ENCODE data around the gene CLIC2. TPM values are rescaled to one million over a fixed set of nuclear protein-coding genes. Genes with fewer than 3 reads are reported as not detected.

The CLIC2 gene
- total RNA-seq, 1 experiment from 2014 or later = 0.98 TPM

DNA sequence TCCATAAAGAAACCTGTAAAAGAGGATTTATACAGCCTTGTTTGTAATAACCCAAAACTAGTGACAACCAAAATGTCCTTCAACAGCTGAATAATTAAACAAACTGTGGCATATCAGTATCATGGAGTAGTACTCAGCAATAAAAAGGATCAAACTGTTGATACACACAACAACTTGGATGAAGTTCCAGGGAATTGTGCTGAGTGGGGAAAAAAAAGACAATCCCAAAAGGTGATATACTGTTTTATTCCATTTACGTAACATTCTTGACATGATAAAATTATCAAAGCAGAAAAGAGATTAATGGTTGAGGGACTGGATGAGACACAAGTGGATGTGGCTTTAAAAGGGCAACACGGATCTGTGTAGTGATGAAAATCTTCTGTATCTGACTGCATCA is 7.8 kb downstream of the CLIC2 start:
- no peak overlapping the region for H2BK120ac ChIP-seq (ENCODE audit: low read depth, low read length, poor library complexity, severe bottlenecking)
- H3K14ac ChIP-seq (ENCODE audit: insufficient read depth, low read length) = no peak overlapping the region
- H3K9me3 Mint-ChIP-seq = peaks cover 68 to 81% of the 10 kb centered on the region in 2 experiments
- H3K4me1 ChIP-seq (ENCODE audit: insufficient read depth, low read length) = no peaks in the 10 kb centered on the region
- no peaks in the 10 kb centered on the region for H3K79me1 ChIP-seq (ENCODE audit: insufficient read depth, low read depth, low read length, poor library complexity, severe bottlenecking)
- H3K27ac Mint-ChIP-seq = no peak overlapping the region
- no CpG with 5 or more reads among the region's 2 CpGs for WGBS (ENCODE audit: extremely low coverage, insufficient read length, low lambda C conversion rate)
- no peak overlapping the region for H3K4me3 Mint-ChIP-seq
- no peaks in the 10 kb centered on the region for H3K79me2 ChIP-seq (ENCODE audit: insufficient read depth, low read length)
- H3K9ac ChIP-seq (ENCODE audit: extremely low read depth, insufficient read length, low read length) = no peak overlapping the region
- no peak overlapping the region for H2BK12ac ChIP-seq (ENCODE audit: insufficient read length, low read depth, low read length)
- H4K91ac ChIP-seq (ENCODE audit: insufficient read length, low read depth, low read length) = no peak overlapping the region
- no peak overlapping the region for H2BK5ac ChIP-seq (ENCODE audit: insufficient read length, low read length)
- no peak overlapping the region for H3T11ph ChIP-seq (ENCODE audit: low read length)
- no peak overlapping the region for H3K56ac ChIP-seq (ENCODE audit: insufficient read length, low read depth, low read length)
- TF ChIP-seq, protein P1, sequence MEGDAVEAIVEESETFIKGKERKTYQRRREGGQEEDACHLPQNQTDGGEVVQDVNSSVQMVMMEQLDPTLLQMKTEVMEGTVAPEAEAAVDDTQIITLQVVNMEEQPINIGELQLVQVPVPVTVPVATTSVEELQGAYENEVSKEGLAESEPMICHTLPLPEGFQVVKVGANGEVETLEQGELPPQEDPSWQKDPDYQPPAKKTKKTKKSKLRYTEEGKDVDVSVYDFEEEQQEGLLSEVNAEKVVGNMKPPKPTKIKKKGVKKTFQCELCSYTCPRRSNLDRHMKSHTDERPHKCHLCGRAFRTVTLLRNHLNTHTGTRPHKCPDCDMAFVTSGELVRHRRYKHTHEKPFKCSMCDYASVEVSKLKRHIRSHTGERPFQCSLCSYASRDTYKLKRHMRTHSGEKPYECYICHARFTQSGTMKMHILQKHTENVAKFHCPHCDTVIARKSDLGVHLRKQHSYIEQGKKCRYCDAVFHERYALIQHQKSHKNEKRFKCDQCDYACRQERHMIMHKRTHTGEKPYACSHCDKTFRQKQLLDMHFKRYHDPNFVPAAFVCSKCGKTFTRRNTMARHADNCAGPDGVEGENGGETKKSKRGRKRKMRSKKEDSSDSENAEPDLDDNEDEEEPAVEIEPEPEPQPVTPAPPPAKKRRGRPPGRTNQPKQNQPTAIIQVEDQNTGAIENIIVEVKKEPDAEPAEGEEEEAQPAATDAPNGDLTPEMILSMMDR (conservative IDR thresholded peaks at IDR 0.05) = no peak
- H3K27ac ChIP-seq (ENCODE audit: insufficient read length, low read depth, low read length) = no peak overlapping the region
- H3K4me1 Mint-ChIP-seq = no peaks in the 10 kb centered on the region
- H3K23me2 ChIP-seq (ENCODE audit: insufficient read length, low read depth, low read length, poor library complexity, severe bottlenecking) = no peaks in the 10 kb centered on the region
- DNase-seq = no peak
- H2BK20ac ChIP-seq (ENCODE audit: low read depth, low read length, poor library complexity, severe bottlenecking) = no peak overlapping the region
- H3K9me3 ChIP-seq (ENCODE audit: control insufficient read depth, low read depth, low read length) = no peaks in the 10 kb centered on the region
- no peak overlapping the region for H3K4ac ChIP-seq (ENCODE audit: low read depth, low read length)
- no peak overlapping the region for H2BK15ac ChIP-seq (ENCODE audit: low read depth, low read length)
- no peak overlapping the region for H4K8ac ChIP-seq (replicated peaks; ENCODE audit: insufficient read length, low read depth, low read length)
- H3K4me2 ChIP-seq (ENCODE audit: insufficient read depth, insufficient read length, low read length) = no peak overlapping the region
- H3K36me3 Mint-ChIP-seq (ENCODE audit: insufficient read depth in 1 of 3, low read depth in 3 of 3) = peaks cover 0 to 2% (median 0%) of the 10 kb centered on the region in 3 experiments; a peak in 3 of 7 replicates
- no peaks in the 10 kb centered on the region for H4K20me1 ChIP-seq (ENCODE audit: control insufficient read depth, insufficient read depth, insufficient read length)
- H2AFZ ChIP-seq (ENCODE audit: low read length) = no peak overlapping the region
- H3K27me3 ChIP-seq (ENCODE audit: insufficient read depth, low read length) = no peaks in the 10 kb centered on the region
- H3K18ac ChIP-seq (ENCODE audit: insufficient read length, low read depth, low read length) = no peak overlapping the region
- H2AK5ac ChIP-seq (ENCODE audit: insufficient read length, low read length) = no peak overlapping the region
- peaks cover 7% of the 10 kb centered on the region for H3K27me3 Mint-ChIP-seq (ENCODE audit: low read depth)
- H3K23ac ChIP-seq (ENCODE audit: insufficient read length, low read depth, low read length) = no peak overlapping the region
- H4K5ac ChIP-seq (ENCODE audit: insufficient read length, low read depth, low read length) = no peak overlapping the region

Data from H9 (cell line).